H54 (cell line): Measurements from ENCODE around the gene ADGRD1.

ENCODE experiments used
- DNase-seq: peaks from one replicate; pipeline ENCODE4 v3.0.0; 2011; ENCODE audit warnings: low spot score, mixed read lengths; ENCODE audit not compliant: insufficient read length
- FAIRE-seq: peaks from 3 replicates; lab custom pipeline; 2011; peaks lifted over from hg19 to GRCh38; lab: Jason Lieb, UNC
- POLR2A ChIP-seq: IDR thresholded peaks from 2 replicates; pipeline ENCODE4 v1.6.1; 2011; ENCODE audit warnings: low read depth, mild to moderate bottlenecking, low read length

ADGRD1 gene

DNA sequence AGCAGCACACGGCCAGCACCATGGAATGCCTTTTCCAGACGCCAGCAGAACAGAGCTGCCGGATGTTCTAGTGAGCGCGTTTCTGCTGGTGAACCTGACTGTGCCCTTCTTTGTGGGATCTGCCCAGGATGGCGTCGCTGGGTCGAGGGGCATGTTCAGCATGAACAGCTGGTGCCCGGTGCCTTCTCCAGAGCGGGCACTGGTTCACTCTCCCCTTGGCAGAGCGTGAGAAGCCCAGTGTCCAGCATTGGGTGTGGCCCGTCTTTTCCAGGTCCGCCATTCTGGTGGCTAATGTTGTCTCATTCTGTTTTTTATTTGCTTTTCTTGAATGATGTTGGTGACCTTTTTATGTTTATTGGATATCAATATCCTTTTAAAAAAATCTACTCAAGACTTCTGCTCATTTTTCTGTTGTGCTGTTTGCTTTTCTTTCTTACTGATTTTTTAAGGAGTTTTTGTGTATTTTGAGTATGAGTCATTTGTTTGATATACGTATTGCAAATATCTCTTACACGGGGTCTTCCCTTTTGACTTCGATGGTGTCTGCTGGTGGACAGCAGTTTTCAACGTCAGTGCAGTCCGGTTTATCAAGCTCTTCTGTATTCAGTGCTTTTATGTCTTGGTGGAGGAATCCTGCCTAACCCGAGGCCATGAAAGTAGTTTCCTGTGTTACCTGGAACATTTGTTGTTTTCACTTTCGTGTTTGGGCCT lies 74.3 kb downstream of the ADGRD1 start:
- no peak for TF ChIP-seq POLR2A
- DNase-seq (no peak), FAIRE-seq (no peak)

DNA sequence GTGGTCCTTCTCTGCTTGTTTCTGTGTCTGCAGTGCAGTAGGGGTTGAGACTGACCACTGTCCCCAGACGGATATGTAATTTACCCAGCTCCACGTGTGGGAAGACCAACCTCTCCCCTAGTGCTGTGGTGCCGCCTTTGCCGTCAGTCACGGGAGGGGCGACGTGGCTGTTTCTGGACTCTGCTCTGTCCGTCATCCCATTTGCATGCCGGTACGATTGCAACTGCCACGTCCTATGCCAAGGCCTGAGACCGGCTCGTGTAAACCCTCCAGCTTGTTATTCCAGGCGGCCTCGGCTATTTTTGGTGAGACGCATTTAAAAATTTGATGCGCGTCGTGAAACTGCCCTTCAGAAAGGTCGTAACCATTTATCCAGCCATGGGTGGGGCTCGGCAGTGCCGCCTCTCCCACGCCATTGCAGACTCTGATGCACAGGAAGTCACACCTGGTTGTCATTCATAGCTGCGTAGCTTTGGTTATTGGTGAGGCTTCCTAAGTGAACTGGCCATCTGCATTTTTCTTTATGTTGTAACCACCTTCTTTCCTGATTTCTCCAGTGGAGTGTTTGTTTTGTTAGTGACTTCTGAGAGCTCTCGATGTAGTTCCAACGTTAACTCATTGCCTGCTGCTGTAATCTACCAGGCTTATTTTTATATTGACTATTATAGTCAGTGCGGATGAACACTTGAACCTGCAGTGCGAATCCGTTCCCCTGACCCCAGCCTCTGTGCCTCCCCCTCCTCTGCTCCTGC lies 75.1 kb downstream of the ADGRD1 start:
- FAIRE-seq (no peak), DNase-seq (no peak)
- TF ChIP-seq POLR2A: no peak

GRCh38 chr12:131030472-131031328 lies 77.0 kb downstream of the ADGRD1 start:
- DNase-seq: no peak
- no peak for FAIRE-seq
- no peak for TF ChIP-seq POLR2A

GRCh38 chr12:131032082-131032750 lies 78.5 kb downstream of the ADGRD1 start:
- DNase-seq: no peak
- FAIRE-seq: no peak
- TF ChIP-seq POLR2A: no peak

- no peak for TF ChIP-seq POLR2A
- no peak for FAIRE-seq
Observed at GRCh38 chr12:131033486-131033885, 79.8 kb downstream of the ADGRD1 start.

DNA sequence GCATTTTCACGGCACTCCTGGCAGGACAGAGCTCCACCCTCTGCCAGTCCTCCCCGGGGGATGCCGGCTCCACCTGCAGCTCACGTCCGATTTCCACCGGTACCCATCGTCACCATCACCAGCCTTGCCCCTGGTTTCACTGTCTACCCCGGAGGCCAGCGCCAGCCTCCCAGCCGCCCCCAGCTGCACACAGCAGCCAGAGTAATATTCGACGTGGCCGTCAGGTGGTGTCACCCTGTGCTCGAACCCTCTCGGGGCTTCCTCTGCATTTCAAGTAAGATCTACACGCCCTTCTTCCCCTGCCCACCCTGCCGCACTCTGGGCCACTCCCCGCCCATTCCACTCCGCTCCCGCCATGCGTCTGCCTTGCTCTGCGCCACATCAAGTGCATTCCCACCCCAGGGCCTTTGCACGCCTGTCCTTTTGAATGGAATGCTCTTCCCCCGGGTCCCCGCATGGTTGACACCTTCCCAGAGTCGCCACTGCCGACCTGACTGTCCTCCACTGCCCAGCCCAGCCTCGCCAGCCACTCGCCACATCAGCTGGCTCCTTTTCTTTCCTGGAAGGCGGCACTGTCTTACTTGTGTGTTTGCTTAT lies 80.3 kb downstream of the ADGRD1 start:
- FAIRE-seq (no peak), DNase-seq (no peak)
- TF ChIP-seq POLR2A: no peak

More at GRCh38 chr12:131033486-131033885, 79.8 kb downstream of the ADGRD1 start:
- DNase-seq: no peak

GRCh38 chr12:131034631-131035244 lies 81.0 kb downstream of the ADGRD1 start:
- FAIRE-seq (no peak), DNase-seq (no peak)
- TF ChIP-seq POLR2A: no peak

GRCh38 chr12:131035245-131035681 lies 81.6 kb downstream of the ADGRD1 start:
- FAIRE-seq: no peak
- TF ChIP-seq POLR2A: no peak

DNA sequence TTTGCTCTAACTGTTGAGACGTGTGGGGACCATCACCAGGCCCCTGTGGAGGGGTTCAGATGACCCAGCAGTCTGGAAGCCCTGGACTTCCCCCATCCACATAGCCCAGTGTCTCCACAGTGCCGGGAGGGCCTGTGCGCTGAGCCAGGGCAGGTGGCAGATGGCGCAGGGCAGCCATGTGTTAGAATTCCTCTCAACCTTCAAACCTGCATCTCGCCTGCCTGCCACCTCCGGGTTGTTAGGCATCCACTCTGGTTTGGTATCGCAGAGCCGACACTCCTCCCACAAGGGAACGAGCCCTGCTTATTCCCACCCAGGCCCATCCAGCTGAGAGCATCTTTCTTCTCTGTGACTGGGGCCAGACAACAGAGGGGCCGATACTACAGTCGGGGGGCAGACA lies 84.5 kb downstream of the ADGRD1 start:
- FAIRE-seq (no peak), DNase-seq (no peak)
- no peak for TF ChIP-seq POLR2A

More at GRCh38 chr12:131035245-131035681, 81.6 kb downstream of the ADGRD1 start:
- no peak for DNase-seq

DNA sequence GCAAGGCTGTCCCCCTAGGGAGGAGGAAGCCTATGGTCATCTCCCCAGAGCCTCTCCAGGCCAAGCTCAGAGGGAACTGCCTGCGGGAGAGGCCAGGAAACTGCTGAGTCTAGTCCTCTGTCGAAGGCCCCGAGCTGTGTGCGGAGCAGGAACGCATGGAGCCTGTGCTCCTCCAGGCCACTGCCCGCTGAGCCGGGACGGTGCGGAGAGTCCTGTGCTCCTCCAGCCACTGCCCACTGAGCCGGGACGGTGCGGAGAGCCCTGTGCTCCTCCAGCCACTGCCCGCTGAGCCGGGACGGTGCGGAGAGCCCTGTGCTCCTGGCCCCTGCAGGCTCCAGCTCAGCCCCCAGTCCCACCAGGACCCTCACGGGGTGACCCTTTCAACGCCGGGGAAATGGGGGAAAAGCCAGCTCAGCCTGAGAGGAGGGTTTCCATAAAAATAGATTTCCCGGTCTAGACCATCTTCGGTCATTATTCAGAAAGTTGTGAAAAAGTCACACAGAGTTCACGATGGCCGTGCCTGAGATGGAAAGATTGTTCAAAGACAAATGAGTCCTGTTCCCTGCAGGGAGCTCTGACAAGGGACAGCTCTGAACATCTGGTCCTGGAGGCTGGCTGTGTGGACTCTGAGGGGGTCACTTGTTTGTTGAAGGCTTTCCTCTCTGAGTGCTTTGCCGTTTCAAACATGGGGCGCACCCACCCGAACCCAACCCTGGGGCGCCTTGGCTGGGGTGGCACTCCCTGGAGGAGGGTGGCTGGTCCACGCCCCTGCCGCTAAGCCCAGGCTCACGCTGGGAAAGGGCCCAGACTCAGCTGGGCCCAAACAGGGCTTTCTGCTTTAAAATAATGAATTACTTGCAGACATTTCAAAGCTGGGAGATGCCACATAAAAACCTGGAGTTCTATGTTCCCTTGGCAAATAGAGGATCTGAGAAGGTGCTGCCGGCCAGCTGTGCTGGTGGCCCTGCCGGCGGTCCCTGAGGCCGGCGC lies 85.5 kb downstream of the ADGRD1 start:
- DNase-seq (no peak), FAIRE-seq (no peak)
- no peak for TF ChIP-seq POLR2A

GRCh38 chr12:131040491-131040890 lies 86.8 kb downstream of the ADGRD1 start:
- FAIRE-seq: no peak
- no peak for DNase-seq
- no peak for TF ChIP-seq POLR2A

DNA sequence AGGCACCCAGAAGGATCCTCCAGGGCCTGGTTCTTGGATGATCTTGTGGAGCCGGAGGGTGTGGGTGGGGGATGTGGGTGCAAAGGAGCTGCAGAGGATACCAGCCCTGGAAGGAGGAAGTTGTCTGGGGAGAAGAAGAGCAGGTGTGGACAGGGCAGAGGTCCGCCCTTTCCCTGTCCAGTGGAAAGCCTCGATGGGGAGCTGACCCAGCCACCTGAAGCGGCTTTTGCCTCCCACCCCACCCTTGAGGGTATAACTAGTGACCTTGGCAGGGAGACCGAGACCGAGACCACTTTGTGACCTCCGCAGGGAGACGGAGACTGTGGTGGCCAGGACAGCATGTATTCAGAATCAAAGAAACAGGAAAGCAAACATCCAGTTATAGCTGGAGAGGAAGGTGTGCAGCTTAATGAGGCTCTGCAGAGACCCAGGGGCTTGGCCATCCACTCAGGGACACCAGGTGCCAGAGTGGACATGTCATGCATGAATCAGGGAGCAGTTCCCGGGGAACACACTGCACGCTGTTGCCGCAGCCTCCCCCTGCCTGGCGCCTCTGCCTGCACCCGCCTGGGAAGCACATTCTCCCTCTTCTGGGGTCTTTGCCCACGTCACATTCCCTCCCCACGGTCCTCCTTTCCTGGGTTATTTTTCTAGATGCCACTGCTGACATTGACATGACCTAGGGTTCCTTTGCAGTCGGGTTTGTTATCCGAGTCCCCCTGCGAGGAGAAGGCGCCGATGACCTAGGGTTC lies 87.7 kb downstream of the ADGRD1 start:
- no peak for FAIRE-seq

More for the DNA sequence above, 87.7 kb downstream of the ADGRD1 start:
- no peak for TF ChIP-seq POLR2A
- DNase-seq: no peak
